HCT116 (cell line): ENCODE results near the gene ALX4. TPM values are rescaled to one million over a fixed set of nuclear protein-coding genes. Genes with fewer than 3 reads are reported as not detected.

Source experiments
- ATAC-seq: fragments of 200-7000 bp; cut with Tn5 transposase; 2 replicates; pipeline ENCODE4 v1.9.1; 2020; ENCODE audit warnings: mild to moderate bottlenecking, moderate library complexity
- BruUV-seq: library from RNA; stranded (reverse); fragments of 400-500 nt; replicated peaks from 2 replicates; lab custom pipeline; 2021; lab: Mats Ljungman, UMichigan
- CTCF ChIA-PET: fragments of 300-600 bp; sonication (Branson Sonifier 250); formaldehyde crosslinking; loops from one replicate; lab custom pipeline; 2021; ENCODE audit warnings: antibody characterized with exemption; lab: Charles Lee
- POLR2A ChIA-PET: fragments of 300-600, 350-600 bp; sonication (Branson Sonifier 250); formaldehyde crosslinking; loops from one replicate; lab custom pipeline; 2021; ENCODE audit warnings: antibody characterized with exemption; lab: Charles Lee
- RAD21 ChIA-PET, 2 experiments: fragments of 300-600 bp; sonication (Branson Sonifier 250); formaldehyde crosslinking; loops; one replicate each; lab custom pipeline; 2023; ENCODE audit warnings: low total read pairs in 2 of 2; ENCODE audit not compliant: uncharacterized antibody in 2 of 2, unreplicated experiment in 2 of 2, low non-redundant PET in 1 of 2; lab: Charles Lee
- DNase-seq: peaks from one replicate; pipeline ENCODE4 v3.0.0-alpha.2; 2010; ENCODE audit warnings: low read depth, low spot score
- H2AFZ ChIP-seq: fragments of 200-600 bp; shearing (Covaris generic), sonication (generic); 2 replicates; pipeline ENCODE4 v1.6.1; 2017; ENCODE audit warnings: low read depth, mixed run types, mixed read lengths, antibody characterized with exemption, low read length; ENCODE audit not compliant: poor library complexity, severe bottlenecking
- H3K27ac ChIP-seq: 2 replicates; pipeline ENCODE4 v1.5.1; 2012; ENCODE audit warnings: low read depth, low read length
- H3K27me3 ChIP-seq: fragments of 200-600 bp; sonication (generic); 2 replicates; pipeline ENCODE4 v1.6.1; 2016; ENCODE audit warnings: mixed run types, low read length, mixed read lengths; ENCODE audit not compliant: insufficient read depth
- H3K36me3 ChIP-seq, 2 experiments: fragments of 200-500 bp in 1 of 2; fragments of 200-600 bp in 1 of 2; sonication (Bioruptor generic) in 1 of 2; sonication (generic) in 1 of 2; 2 replicates each; pipeline versions ENCODE4 v1.5.1 to v1.6.1; 2014 to 2016; ENCODE audit warnings: low read length in 2 of 2, inconsistent platforms in 1 of 2, mixed read lengths in 1 of 2, mixed run types in 1 of 2; ENCODE audit not compliant: insufficient read depth in 2 of 2, control insufficient read depth in 1 of 2
- H3K4me1 ChIP-seq, 2 experiments: fragments of 200-600 bp in 1 of 2; sonication (generic) in 1 of 2; 2 replicates each; pipeline versions ENCODE4 v1.5.1 to v1.6.1; 2012 to 2017; ENCODE audit warnings: low read length in 2 of 2, inconsistent platforms in 1 of 2, mild to moderate bottlenecking in 1 of 2, mixed read lengths in 1 of 2, mixed run types in 1 of 2, moderate library complexity in 1 of 2; ENCODE audit not compliant: insufficient read depth in 2 of 2, control insufficient read depth in 1 of 2
- H3K4me2 ChIP-seq: fragments of 200-600 bp; sonication (generic); 2 replicates; pipeline ENCODE4 v1.6.1; 2017; ENCODE audit warnings: mixed run types, low read length, mixed read lengths
- H3K4me3 ChIP-seq, 2 experiments: fragments of 200-600 bp in 1 of 2; sonication (generic) in 1 of 2; replicated peaks in 1 of 2; 2 replicates each; pipeline ENCODE4 v1.5.1; 2011 to 2016; ENCODE audit warnings: low read length in 2 of 2, control low read depth in 1 of 2, low read depth in 1 of 2, mild to moderate bottlenecking in 1 of 2, mixed read lengths in 1 of 2, mixed run types in 1 of 2
- H3K79me2 ChIP-seq: fragments of 200-600 bp; sonication (generic); 2 replicates; pipeline ENCODE4 v1.6.1; 2017; ENCODE audit warnings: mild to moderate bottlenecking, mixed run types, low read length, moderate library complexity, mixed read lengths; ENCODE audit not compliant: insufficient read depth
- H3K9ac ChIP-seq: fragments of 200-600 bp; sonication (generic); 2 replicates; pipeline ENCODE4 v1.6.1; 2016; ENCODE audit warnings: low read length, mixed read lengths
- H3K9me2 ChIP-seq: fragments of 200-600 bp; sonication (generic), shearing (Covaris generic); 2 replicates; pipeline ENCODE4 v1.6.1; 2017; ENCODE audit warnings: mixed run types, mild to moderate bottlenecking, moderate library complexity; ENCODE audit not compliant: insufficient read depth
- H3K9me3 ChIP-seq, 2 experiments: fragments of 200-500 bp in 1 of 2; fragments of 200-600 bp in 1 of 2; sonication (Bioruptor generic) in 1 of 2; sonication (generic) in 1 of 2; 2 replicates each; pipeline ENCODE4 v1.6.1; 2014 to 2017; ENCODE audit warnings: low read length in 2 of 2, mixed read lengths in 2 of 2, inconsistent platforms in 1 of 2, low read depth in 1 of 2, mild to moderate bottlenecking in 1 of 2, mixed run types in 1 of 2, moderate library complexity in 1 of 2; ENCODE audit not compliant: control insufficient read depth in 1 of 2, insufficient read depth in 1 of 2
- H4K20me1 ChIP-seq: fragments of 200-600 bp; sonication (generic), shearing (Covaris generic); 2 replicates; pipeline ENCODE4 v1.6.1; 2017; ENCODE audit warnings: mixed run types, mild to moderate bottlenecking, moderate library complexity; ENCODE audit not compliant: insufficient read depth
- CBX3 ChIP-seq: IDR thresholded peaks from 2 replicates; pipeline ENCODE4 v1.6.1; 2012; ENCODE audit warnings: low read depth
- EGR1 ChIP-seq: IDR thresholded peaks from 2 replicates; pipeline ENCODE4 v1.6.1; 2012; ENCODE audit warnings: low read depth
- ELF1 ChIP-seq: IDR thresholded peaks from 2 replicates; pipeline ENCODE4 v1.6.1; 2012; ENCODE audit warnings: low read depth, borderline replicate concordance
- EZH2 ChIP-seq: fragments of 200-600 bp; sonication (generic); IDR thresholded peaks from 2 replicates; pipeline ENCODE4 v1.6.1; 2017; ENCODE audit warnings: antibody characterized with exemption, mixed run types
- EZH2phosphoT487 ChIP-seq: fragments of 200-600 bp; IDR thresholded peaks from 2 replicates; pipeline ENCODE4 v1.6.1; 2018; ENCODE audit warnings: antibody characterized with exemption, borderline replicate concordance
- FOSL1 ChIP-seq: IDR thresholded peaks from 2 replicates; pipeline ENCODE4 v1.6.1; 2012; ENCODE audit warnings: low read depth
- JUND ChIP-seq: IDR thresholded peaks from 2 replicates; pipeline ENCODE4 v1.6.1; 2012
- MAX ChIP-seq: IDR thresholded peaks from 2 replicates; pipeline ENCODE4 v1.6.1; 2012
- POLR2A ChIP-seq: IDR thresholded peaks from 2 replicates; pipeline ENCODE4 v1.7.0; 2011; ENCODE audit warnings: borderline replicate concordance; ENCODE audit not compliant: insufficient read depth, insufficient read length; ENCODE audit errors: extremely low read depth
- RAD21 ChIP-seq: IDR thresholded peaks from 2 replicates; pipeline ENCODE4 v1.6.1; 2012; ENCODE audit warnings: low read depth, mild to moderate bottlenecking
- SIN3A ChIP-seq: IDR thresholded peaks from 2 replicates; pipeline ENCODE4 v1.6.1; 2012; ENCODE audit warnings: low read depth
- SRF ChIP-seq: IDR thresholded peaks from 2 replicates; pipeline ENCODE4 v1.6.1; 2012; ENCODE audit warnings: low read depth
- TCF7L2 ChIP-seq: IDR thresholded peaks from 2 replicates; pipeline ENCODE4 v1.7.0; 2011; ENCODE audit warnings: borderline replicate concordance, inconsistent platforms; ENCODE audit not compliant: insufficient read depth, insufficient read length; ENCODE audit errors: extremely low read depth
- ZBTB33 ChIP-seq: IDR thresholded peaks from 2 replicates; pipeline ENCODE4 v1.6.1; 2011; ENCODE audit warnings: mild to moderate bottlenecking, low read length, moderate library complexity; ENCODE audit not compliant: insufficient replicate concordance; ENCODE audit errors: extremely low read depth
- ZFX ChIP-seq: fragments of 450-650 bp; IDR thresholded peaks from 2 replicates; pipeline ENCODE4 v1.6.1; 2017
- intact Hi-C: fragments of 100-400 bp; cut with micrococcal nuclease; formaldehyde crosslinking; loops from 2 replicates; pipeline ENCODE4 v1.10.0; 2022
- total RNA-seq: library from RNA; stranded (reverse); gene quantifications from one replicate; pipeline ENCODE4 v1.2.1, GENCODE V29; 2021; ENCODE audit not compliant: unreplicated experiment
- TF ChIP-seq, protein P1 (sequence below): IDR thresholded peaks from 2 replicates; pipeline ENCODE4 v1.6.1; 2012; ENCODE audit warnings: low read depth

Gene ALX4
- total RNA-seq, 1 experiment from 2014 or later: not detected

GRCh38 chr11:44319552-44320288 is 9.8 kb upstream of the ALX4 start:
- TF ChIP-seq SIN3A (no peak), MAX (no peak), JUND (no peak), ZFX (no peak), POLR2A (no peak), ZBTB33 (no peak), ELF1 (no peak), CBX3 (no peak), EZH2 (no peak), EGR1 (no peak), RAD21 (no peak), FOSL1 (no peak), TCF7L2 (no peak), SRF (no peak), EZH2phosphoT487 (no peak)
- TF ChIP-seq, protein P1, sequence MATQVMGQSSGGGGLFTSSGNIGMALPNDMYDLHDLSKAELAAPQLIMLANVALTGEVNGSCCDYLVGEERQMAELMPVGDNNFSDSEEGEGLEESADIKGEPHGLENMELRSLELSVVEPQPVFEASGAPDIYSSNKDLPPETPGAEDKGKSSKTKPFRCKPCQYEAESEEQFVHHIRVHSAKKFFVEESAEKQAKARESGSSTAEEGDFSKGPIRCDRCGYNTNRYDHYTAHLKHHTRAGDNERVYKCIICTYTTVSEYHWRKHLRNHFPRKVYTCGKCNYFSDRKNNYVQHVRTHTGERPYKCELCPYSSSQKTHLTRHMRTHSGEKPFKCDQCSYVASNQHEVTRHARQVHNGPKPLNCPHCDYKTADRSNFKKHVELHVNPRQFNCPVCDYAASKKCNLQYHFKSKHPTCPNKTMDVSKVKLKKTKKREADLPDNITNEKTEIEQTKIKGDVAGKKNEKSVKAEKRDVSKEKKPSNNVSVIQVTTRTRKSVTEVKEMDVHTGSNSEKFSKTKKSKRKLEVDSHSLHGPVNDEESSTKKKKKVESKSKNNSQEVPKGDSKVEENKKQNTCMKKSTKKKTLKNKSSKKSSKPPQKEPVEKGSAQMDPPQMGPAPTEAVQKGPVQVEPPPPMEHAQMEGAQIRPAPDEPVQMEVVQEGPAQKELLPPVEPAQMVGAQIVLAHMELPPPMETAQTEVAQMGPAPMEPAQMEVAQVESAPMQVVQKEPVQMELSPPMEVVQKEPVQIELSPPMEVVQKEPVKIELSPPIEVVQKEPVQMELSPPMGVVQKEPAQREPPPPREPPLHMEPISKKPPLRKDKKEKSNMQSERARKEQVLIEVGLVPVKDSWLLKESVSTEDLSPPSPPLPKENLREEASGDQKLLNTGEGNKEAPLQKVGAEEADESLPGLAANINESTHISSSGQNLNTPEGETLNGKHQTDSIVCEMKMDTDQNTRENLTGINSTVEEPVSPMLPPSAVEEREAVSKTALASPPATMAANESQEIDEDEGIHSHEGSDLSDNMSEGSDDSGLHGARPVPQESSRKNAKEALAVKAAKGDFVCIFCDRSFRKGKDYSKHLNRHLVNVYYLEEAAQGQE: no peak
- no peaks in the 10 kb centered on the region for H4K20me1 ChIP-seq
- POLR2A ChIA-PET: interaction anchor here (0.5 kb wide), 1 partner anchor 411 kb away, joined by 3 read pairs; no protein-coding TSS in a partner anchor
- no peak overlapping the region for H3K9ac ChIP-seq
- no peaks in the 10 kb centered on the region for H3K79me2 ChIP-seq
- no peak for ATAC-seq
- CTCF ChIA-PET: no interaction called here
- H3K36me3 ChIP-seq: no peaks in the 10 kb centered on the region
- intact Hi-C loops: no loop called here
- H3K27ac ChIP-seq: no peak overlapping the region
- H3K9me3 ChIP-seq: no peaks in the 10 kb centered on the region
- H3K27me3 ChIP-seq: peaks cover 40% of the 10 kb centered on the region
- no peak overlapping the region for H3K4me2 ChIP-seq
- no peak overlapping the region for H3K4me3 ChIP-seq
- RAD21 ChIA-PET: no interaction called here
- no peaks in the 10 kb centered on the region for H3K4me1 ChIP-seq
- no peak for DNase-seq
- no peak overlapping the region for H2AFZ ChIP-seq
- BruUV-seq: no TSS peak
- no peaks in the 10 kb centered on the region for H3K9me2 ChIP-seq
